Neural cell (in vitro differentiated cells): Measurements from ENCODE around the gene EYS. TPM values are rescaled to one million over a fixed set of nuclear protein-coding genes. Genes with fewer than 3 reads are reported as not detected.

Experiments used
- H2AFZ ChIP-seq: fragments of 200-600, 300-800 bp; sonication (generic), shearing (Covaris generic); 2 replicates; pipeline ENCODE4 v1.6.0; 2014; ENCODE audit warnings: low read depth, mild to moderate bottlenecking, antibody characterized with exemption, low read length, moderate library complexity
- H3F3A ChIP-seq: fragments of 200-600 bp; shearing (Covaris generic); 2 replicates; pipeline ENCODE4 v1.6.1; 2016; ENCODE audit warnings: mild to moderate bottlenecking, moderate library complexity, mixed read lengths, antibody characterized with exemption, low read length; ENCODE audit not compliant: insufficient read depth, poor library complexity, severe bottlenecking
- H3K27ac ChIP-seq: fragments of 200-600, 300-800 bp; sonication (generic), shearing (Covaris generic); 2 replicates; pipeline ENCODE4 v1.5.1; 2014; ENCODE audit warnings: mild to moderate bottlenecking, low read length, moderate library complexity
- H3K27me3 ChIP-seq: fragments of 300-800, 200-600 bp; sonication (generic), shearing (Covaris generic); 2 replicates; pipeline ENCODE4 v1.6.0; 2014; ENCODE audit warnings: mild to moderate bottlenecking, low read depth, low read length, moderate library complexity; ENCODE audit not compliant: insufficient read depth
- H3K36me3 ChIP-seq: fragments of 300-800, 200-600 bp; sonication (generic), shearing (Covaris generic); 2 replicates; pipeline ENCODE4 v1.5.1; 2014; ENCODE audit warnings: mild to moderate bottlenecking, antibody characterized with exemption, low read length, moderate library complexity; ENCODE audit not compliant: insufficient read depth
- H3K4me2 ChIP-seq: fragments of 300-800, 200-600 bp; sonication (generic), shearing (Covaris generic); 2 replicates; pipeline ENCODE4 v1.6.0; 2014; ENCODE audit warnings: mild to moderate bottlenecking, low read length
- H3K4me3 ChIP-seq: fragments of 300-800, 200-600 bp; sonication (generic), shearing (Covaris generic); 2 replicates; pipeline ENCODE4 v1.5.1; 2014; ENCODE audit warnings: mild to moderate bottlenecking, low read length, moderate library complexity
- H3K79me2 ChIP-seq: fragments of 200-600 bp; shearing (Covaris generic); replicated peaks from 2 replicates; pipeline ENCODE4 v1.6.0; 2014; ENCODE audit warnings: mild to moderate bottlenecking, low read length, moderate library complexity; ENCODE audit not compliant: insufficient read depth
- H3K9ac ChIP-seq: fragments of 300-800, 200-600 bp; sonication (generic), shearing (Covaris generic); 2 replicates; pipeline ENCODE4 v1.6.1; 2016; ENCODE audit warnings: mild to moderate bottlenecking, low read length, mixed read lengths
- H3K9me2 ChIP-seq: fragments of 200-600 bp; shearing (Covaris generic); 2 replicates; pipeline ENCODE4 v1.6.1; 2016; ENCODE audit warnings: mild to moderate bottlenecking, low read length, mixed read lengths; ENCODE audit not compliant: insufficient read depth
- H3K9me3 ChIP-seq: fragments of 200-600, 300-800 bp; sonication (generic), shearing (Covaris generic); 2 replicates; pipeline ENCODE4 v1.6.1; 2016; ENCODE audit warnings: mild to moderate bottlenecking, mixed run types, low read length, moderate library complexity, mixed read lengths
- H4K20me1 ChIP-seq: fragments of 200-600 bp; shearing (Covaris generic); 2 replicates; pipeline ENCODE4 v1.6.1; 2016; ENCODE audit warnings: mild to moderate bottlenecking, mixed run types; ENCODE audit not compliant: insufficient read depth
- EP300 ChIP-seq: fragments of 450-650 bp; conservative IDR thresholded peaks from 2 replicates; pipeline ENCODE4 v1.6.1; 2014; ENCODE audit warnings: antibody characterized with exemption, mild to moderate bottlenecking, moderate library complexity; ENCODE audit not compliant: poor library complexity, severe bottlenecking
- EZH2 ChIP-seq: fragments of 200-600, 300-800 bp; shearing (Covaris generic), sonication (generic); IDR thresholded peaks from 2 replicates; pipeline ENCODE4 v1.6.1; 2014; ENCODE audit warnings: antibody characterized with exemption, low read length, borderline replicate concordance, mild to moderate bottlenecking; ENCODE audit not compliant: insufficient read depth, poor library complexity, severe bottlenecking
- MXI1 ChIP-seq: fragments of 450-650 bp; conservative IDR thresholded peaks from 2 replicates; pipeline ENCODE4 v1.6.1; 2014; ENCODE audit warnings: antibody characterized with exemption, mild to moderate bottlenecking; ENCODE audit not compliant: poor library complexity, severe bottlenecking
- POLR2AphosphoS5 ChIP-seq: IDR thresholded peaks from 2 replicates; pipeline ENCODE4 v1.6.1; 2012
- RAD21 ChIP-seq: fragments of 450-650 bp; conservative IDR thresholded peaks from 2 replicates; pipeline ENCODE4 v1.6.1; 2014; ENCODE audit warnings: antibody characterized with exemption, mild to moderate bottlenecking, moderate library complexity
- SMC3 ChIP-seq: fragments of 450-650 bp; conservative IDR thresholded peaks from 2 replicates; pipeline ENCODE4 v1.6.1; 2014; ENCODE audit warnings: antibody characterized with exemption, mild to moderate bottlenecking, moderate library complexity; ENCODE audit not compliant: poor library complexity
- TAF1 ChIP-seq: IDR thresholded peaks from 2 replicates; pipeline ENCODE4 v1.6.1; 2012; ENCODE audit warnings: low read depth
- polyA plus RNA-seq: library from polyadenylated mRNA; depleted of rRNA; stranded (reverse); fragments of >200 nt; gene quantifications from 2 replicates; pipeline ENCODE4 v1.2.3, GENCODE V29; 2014
- TF ChIP-seq, protein P1 (sequence below): fragments of 450-650 bp; IDR thresholded peaks from 2 replicates; pipeline ENCODE4 v1.5.1; 2014; ENCODE audit warnings: antibody characterized with exemption, mild to moderate bottlenecking, moderate library complexity; ENCODE audit not compliant: poor library complexity, severe bottlenecking
- TF ChIP-seq, protein P2 (sequence below): IDR thresholded peaks from 2 replicates; pipeline ENCODE4 v1.6.1; 2012; ENCODE audit warnings: borderline replicate concordance

The EYS gene
- polyA plus RNA-seq, 1 donor from 2014 or later = 0.38 TPM

DNA sequence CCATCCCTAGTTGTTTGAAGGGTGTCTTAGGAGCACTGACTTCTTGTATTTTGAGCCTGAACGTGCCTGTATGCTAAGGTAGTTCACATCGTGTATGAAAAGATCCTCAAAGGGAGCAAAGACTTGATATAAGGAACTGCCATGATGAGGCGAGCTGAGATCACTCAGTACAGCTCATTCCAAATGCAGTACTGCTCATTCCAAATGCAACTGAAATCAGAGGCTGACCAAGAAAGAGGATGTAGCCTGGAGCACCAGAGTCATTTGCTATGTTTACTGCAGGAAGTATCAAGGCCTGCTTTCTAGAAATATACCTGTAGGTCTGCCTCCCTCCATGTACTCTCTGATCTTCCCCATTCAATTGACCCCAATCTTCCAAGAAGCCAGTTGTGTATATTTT is 832.2 kb downstream of the EYS start:
- Histone ChIP-seq H3F3A (no peaks in the 10 kb centered on the region), H3K4me3 (no peak overlapping the region), H3K9ac (no peak overlapping the region), H3K27me3 (no peaks in the 10 kb centered on the region), H3K36me3 (no peaks in the 10 kb centered on the region), H3K79me2 (no peaks in the 10 kb centered on the region), H3K9me2 (no peaks in the 10 kb centered on the region), H3K4me2 (no peak overlapping the region), H2AFZ (no peak overlapping the region), H4K20me1 (no peaks in the 10 kb centered on the region), H3K27ac (no peak overlapping the region), H3K9me3 (no peaks in the 10 kb centered on the region)
- no peak for TF ChIP-seq EP300
- TF ChIP-seq POLR2AphosphoS5 = no peak
- no peak for TF ChIP-seq RAD21
- no peak for TF ChIP-seq MXI1
- TF ChIP-seq EZH2 = no peak
- no peak for TF ChIP-seq TAF1
- TF ChIP-seq, protein P1, sequence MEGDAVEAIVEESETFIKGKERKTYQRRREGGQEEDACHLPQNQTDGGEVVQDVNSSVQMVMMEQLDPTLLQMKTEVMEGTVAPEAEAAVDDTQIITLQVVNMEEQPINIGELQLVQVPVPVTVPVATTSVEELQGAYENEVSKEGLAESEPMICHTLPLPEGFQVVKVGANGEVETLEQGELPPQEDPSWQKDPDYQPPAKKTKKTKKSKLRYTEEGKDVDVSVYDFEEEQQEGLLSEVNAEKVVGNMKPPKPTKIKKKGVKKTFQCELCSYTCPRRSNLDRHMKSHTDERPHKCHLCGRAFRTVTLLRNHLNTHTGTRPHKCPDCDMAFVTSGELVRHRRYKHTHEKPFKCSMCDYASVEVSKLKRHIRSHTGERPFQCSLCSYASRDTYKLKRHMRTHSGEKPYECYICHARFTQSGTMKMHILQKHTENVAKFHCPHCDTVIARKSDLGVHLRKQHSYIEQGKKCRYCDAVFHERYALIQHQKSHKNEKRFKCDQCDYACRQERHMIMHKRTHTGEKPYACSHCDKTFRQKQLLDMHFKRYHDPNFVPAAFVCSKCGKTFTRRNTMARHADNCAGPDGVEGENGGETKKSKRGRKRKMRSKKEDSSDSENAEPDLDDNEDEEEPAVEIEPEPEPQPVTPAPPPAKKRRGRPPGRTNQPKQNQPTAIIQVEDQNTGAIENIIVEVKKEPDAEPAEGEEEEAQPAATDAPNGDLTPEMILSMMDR = no peak
- TF ChIP-seq, protein P2, sequence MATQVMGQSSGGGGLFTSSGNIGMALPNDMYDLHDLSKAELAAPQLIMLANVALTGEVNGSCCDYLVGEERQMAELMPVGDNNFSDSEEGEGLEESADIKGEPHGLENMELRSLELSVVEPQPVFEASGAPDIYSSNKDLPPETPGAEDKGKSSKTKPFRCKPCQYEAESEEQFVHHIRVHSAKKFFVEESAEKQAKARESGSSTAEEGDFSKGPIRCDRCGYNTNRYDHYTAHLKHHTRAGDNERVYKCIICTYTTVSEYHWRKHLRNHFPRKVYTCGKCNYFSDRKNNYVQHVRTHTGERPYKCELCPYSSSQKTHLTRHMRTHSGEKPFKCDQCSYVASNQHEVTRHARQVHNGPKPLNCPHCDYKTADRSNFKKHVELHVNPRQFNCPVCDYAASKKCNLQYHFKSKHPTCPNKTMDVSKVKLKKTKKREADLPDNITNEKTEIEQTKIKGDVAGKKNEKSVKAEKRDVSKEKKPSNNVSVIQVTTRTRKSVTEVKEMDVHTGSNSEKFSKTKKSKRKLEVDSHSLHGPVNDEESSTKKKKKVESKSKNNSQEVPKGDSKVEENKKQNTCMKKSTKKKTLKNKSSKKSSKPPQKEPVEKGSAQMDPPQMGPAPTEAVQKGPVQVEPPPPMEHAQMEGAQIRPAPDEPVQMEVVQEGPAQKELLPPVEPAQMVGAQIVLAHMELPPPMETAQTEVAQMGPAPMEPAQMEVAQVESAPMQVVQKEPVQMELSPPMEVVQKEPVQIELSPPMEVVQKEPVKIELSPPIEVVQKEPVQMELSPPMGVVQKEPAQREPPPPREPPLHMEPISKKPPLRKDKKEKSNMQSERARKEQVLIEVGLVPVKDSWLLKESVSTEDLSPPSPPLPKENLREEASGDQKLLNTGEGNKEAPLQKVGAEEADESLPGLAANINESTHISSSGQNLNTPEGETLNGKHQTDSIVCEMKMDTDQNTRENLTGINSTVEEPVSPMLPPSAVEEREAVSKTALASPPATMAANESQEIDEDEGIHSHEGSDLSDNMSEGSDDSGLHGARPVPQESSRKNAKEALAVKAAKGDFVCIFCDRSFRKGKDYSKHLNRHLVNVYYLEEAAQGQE = no peak
- no peak for TF ChIP-seq SMC3

DNA sequence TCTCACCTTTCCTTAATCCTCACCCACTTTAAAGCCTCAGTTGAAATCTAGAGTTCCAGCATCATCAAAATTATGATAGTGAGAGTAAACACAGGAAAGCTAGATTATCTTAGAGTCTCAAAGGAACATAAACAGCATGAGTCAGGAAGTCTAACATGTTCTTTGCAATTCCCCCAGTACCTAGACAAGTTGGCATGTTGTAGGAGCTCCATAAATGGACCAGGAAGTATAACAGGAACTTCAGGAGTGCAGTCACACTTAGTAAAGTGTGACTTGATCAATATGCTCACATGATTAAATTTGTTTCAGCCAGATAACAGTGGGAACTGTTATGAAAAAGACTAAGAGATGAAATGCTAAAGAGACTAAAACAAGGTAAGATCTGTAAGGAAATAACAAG is 834.4 kb downstream of the EYS start:
- Histone ChIP-seq H3K79me2 (no peaks in the 10 kb centered on the region), H3K9me3 (no peaks in the 10 kb centered on the region), H2AFZ (no peak overlapping the region), H3K9me2 (no peaks in the 10 kb centered on the region), H3K4me3 (no peak overlapping the region), H3K4me2 (no peak overlapping the region), H3K9ac (no peak overlapping the region), H4K20me1 (no peaks in the 10 kb centered on the region), H3K27ac (no peak overlapping the region), H3K27me3 (no peaks in the 10 kb centered on the region), H3F3A (no peaks in the 10 kb centered on the region), H3K36me3 (no peaks in the 10 kb centered on the region)
- TF ChIP-seq POLR2AphosphoS5 = no peak

DNA sequence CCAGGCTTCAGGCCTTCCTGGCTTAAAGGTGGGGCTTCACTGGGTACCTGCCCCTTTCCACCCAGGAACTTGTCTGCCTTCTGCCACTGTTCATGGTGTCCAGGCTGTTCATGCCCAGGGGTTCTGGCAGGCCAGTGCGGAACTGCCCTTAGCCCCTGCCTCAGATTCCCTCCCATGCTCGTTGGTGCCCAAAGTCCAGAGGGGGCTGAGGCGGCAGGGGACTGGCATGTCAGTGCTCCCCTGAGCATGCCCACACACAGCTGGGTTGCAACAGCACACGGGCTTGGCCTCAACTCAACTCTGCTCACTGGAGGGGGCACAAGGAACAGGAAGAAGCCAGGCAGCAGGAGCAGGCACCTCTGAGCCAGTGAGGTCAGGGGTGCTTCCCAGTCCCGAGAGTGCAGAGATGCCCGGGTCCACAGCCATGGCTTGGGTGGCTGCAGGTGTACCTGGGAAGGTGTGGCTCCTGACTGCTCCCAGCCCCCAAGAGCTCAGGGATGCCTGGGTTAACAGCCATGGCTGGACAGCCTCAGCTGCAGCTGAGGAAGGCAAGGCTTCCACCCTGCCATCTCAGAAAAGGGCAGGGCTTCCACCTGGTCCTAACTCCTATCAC is 845.9 kb downstream of the EYS start:
- no peak overlapping the region for H3K4me2 ChIP-seq
- H3K9me3 ChIP-seq = no peaks in the 10 kb centered on the region
- H2AFZ ChIP-seq = no peak overlapping the region

More for the DNA sequence above, 845.9 kb downstream of the EYS start:
- TF ChIP-seq RAD21 (no peak), POLR2AphosphoS5 (no peak), TAF1 (no peak), EP300 (no peak), EZH2 (no peak), SMC3 (no peak), MXI1 (no peak)
- TF ChIP-seq, protein P2 = no peak
- TF ChIP-seq, protein P1 = no peak
- no peaks in the 10 kb centered on the region for H3K79me2 ChIP-seq
- no peak overlapping the region for H3K4me3 ChIP-seq
- H3K36me3 ChIP-seq = no peaks in the 10 kb centered on the region
- H3K27ac ChIP-seq = no peak overlapping the region
- no peaks in the 10 kb centered on the region for H3K27me3 ChIP-seq
- no peaks in the 10 kb centered on the region for H3F3A ChIP-seq
- H4K20me1 ChIP-seq = no peaks in the 10 kb centered on the region
- H3K9me2 ChIP-seq = no peaks in the 10 kb centered on the region
- H3K9ac ChIP-seq = no peak overlapping the region
